ENCODE results near the gene CASP2. TPM values are rescaled to one million over a fixed set of nuclear protein-coding genes. Genes with fewer than 3 reads are reported as not detected.

Gene CASP2
- total RNA-seq, 4 donors from 2014 or later, result 18.4 to 25.2 (median 21.3) TPM

GRCh38 chr7:143248761-143249354, 39.3 kb upstream of the CASP2 start:
- no peak for DNase-seq (ENCODE audit: low spot score in 2 of 2)
- Histone ChIP-seq H3K27me3 (no peaks in the 10 kb centered on the region), H3K4me1 (peaks cover 0 to 8% (median 0%) of the 10 kb centered on the region in 4 donors), H3K36me3 (no peaks in the 10 kb centered on the region), H3K9me3 (no peaks in the 10 kb centered on the region), H3K4me3 (no peak overlapping the region), H3K27ac (no peak overlapping the region)
- TF ChIP-seq POLR2A (IDR thresholded peaks at IDR 0.05) (no peak), EP300 (IDR thresholded peaks at IDR 0.05) (no peak), CTCF (IDR thresholded peaks at IDR 0.05) (no peak)
- WGBS, 2 donors, result 66 to 67% methylated on average over 2 of the region's 2 CpGs

GRCh38 chr7:143250199-143250598, 38.0 kb upstream of the CASP2 start:
- no peak for TF ChIP-seq EP300 (IDR thresholded peaks at IDR 0.05)
- TF ChIP-seq POLR2A (IDR thresholded peaks at IDR 0.05), result no peak
- no peak for TF ChIP-seq CTCF (IDR thresholded peaks at IDR 0.05)

GRCh38 chr7:143250822-143251221, 37.3 kb upstream of the CASP2 start:
- Histone ChIP-seq H3K27ac (no peak overlapping the region), H3K9me3 (no peaks in the 10 kb centered on the region), H3K4me1 (no peaks in the 10 kb centered on the region), H3K36me3 (no peaks in the 10 kb centered on the region), H3K4me3 (no peak overlapping the region), H3K27me3 (no peaks in the 10 kb centered on the region)
- 95 to 98% methylated on average over 1 of the region's 1 CpG for WGBS, 2 donors
- no peak for DNase-seq (ENCODE audit: low spot score in 2 of 2)
- TF ChIP-seq CTCF (IDR thresholded peaks at IDR 0.05) (no peak), EP300 (IDR thresholded peaks at IDR 0.05) (no peak), POLR2A (IDR thresholded peaks at IDR 0.05) (no peak)

More at GRCh38 chr7:143250199-143250598, 38.0 kb upstream of the CASP2 start:
- H3K4me3 ChIP-seq, result no peak overlapping the region
- H3K9me3 ChIP-seq, result no peaks in the 10 kb centered on the region
- no peak overlapping the region for H3K27ac ChIP-seq
- H3K27me3 ChIP-seq, result no peaks in the 10 kb centered on the region
- no peak for DNase-seq (ENCODE audit: low spot score in 2 of 2)
- H3K36me3 ChIP-seq, result no peaks in the 10 kb centered on the region
- no peaks in the 10 kb centered on the region for H3K4me1 ChIP-seq

GRCh38 chr7:143252006-143252405, 36.1 kb upstream of the CASP2 start:
- no peak for DNase-seq (ENCODE audit: low spot score in 2 of 2)
- WGBS, 2 donors, result 80 to 88% methylated on average over 2 of the region's 2 CpGs
- no peaks in the 10 kb centered on the region for H3K9me3 ChIP-seq
- H3K27me3 ChIP-seq, result no peaks in the 10 kb centered on the region
- no peak overlapping the region for H3K27ac ChIP-seq
- TF ChIP-seq POLR2A (IDR thresholded peaks at IDR 0.05) (no peak), EP300 (IDR thresholded peaks at IDR 0.05) (no peak), CTCF (IDR thresholded peaks at IDR 0.05) (no peak)
- no peaks in the 10 kb centered on the region for H3K36me3 ChIP-seq
- no peaks in the 10 kb centered on the region for H3K4me1 ChIP-seq
- no peak overlapping the region for H3K4me3 ChIP-seq

- no peak for TF ChIP-seq CTCF (IDR thresholded peaks at IDR 0.05)
- TF ChIP-seq EP300 (IDR thresholded peaks at IDR 0.05), result no peak
- no peak for TF ChIP-seq POLR2A (IDR thresholded peaks at IDR 0.05)
- no peak overlapping the region for H3K27ac ChIP-seq
- WGBS, 2 donors, result 76 to 80% methylated on average over 3 of the region's 3 CpGs
These were observed 32.6 kb upstream of the CASP2 start for GRCh38 chr7:143255564-143255963.

More at GRCh38 chr7:143255564-143255963, 32.6 kb upstream of the CASP2 start:
- no peaks in the 10 kb centered on the region for H3K9me3 ChIP-seq
- DNase-seq (ENCODE audit: low spot score in 2 of 2), result no peak
- no peaks in the 10 kb centered on the region for H3K4me1 ChIP-seq
- H3K36me3 ChIP-seq, result no peaks in the 10 kb centered on the region
- no peaks in the 10 kb centered on the region for H3K27me3 ChIP-seq
- H3K4me3 ChIP-seq, result no peak overlapping the region

Measured in tibial nerve (tissue), 4 donors.